ENCODE measurements around the gene PDGFC.

Gene PDGFC

DNA sequence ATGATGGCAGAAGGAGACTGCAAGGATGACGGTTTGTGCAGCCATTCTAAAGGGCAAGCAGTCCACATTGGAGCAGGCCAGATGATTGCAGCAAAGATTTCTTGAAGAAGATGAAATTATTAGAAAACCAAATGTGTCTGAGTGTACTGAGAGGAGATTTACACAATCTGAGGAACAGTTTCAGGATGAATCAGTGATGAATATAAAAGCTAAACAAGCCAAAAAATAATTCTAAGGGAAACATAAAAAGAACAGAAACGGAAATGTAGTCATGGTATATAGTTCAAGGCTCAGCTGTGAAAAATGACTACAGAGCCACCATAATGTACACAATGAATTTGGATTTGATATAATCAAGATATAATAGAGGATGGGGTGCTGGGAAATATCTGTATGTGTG is 168.5 kb downstream of the PDGFC start:
- Histone ChIP-seq H3K4me3 (ENCODE audit: extremely low read depth, insufficient read depth, low read length, poor library complexity, severe bottlenecking) (no peak overlapping the region), H3K27ac (ENCODE audit: low read depth, low read length, severe bottlenecking) (no peak overlapping the region), H3K9me3 (ENCODE audit: control insufficient read depth, low read length) (no peaks in the 10 kb centered on the region), H3K36me3 (ENCODE audit: control insufficient read depth, insufficient read depth, low read length) (no peaks in the 10 kb centered on the region), H3K4me1 (ENCODE audit: control insufficient read depth, insufficient read depth, low read length, poor library complexity, severe bottlenecking) (no peaks in the 10 kb centered on the region)
- WGBS, 2 experiments (ENCODE audit: insufficient coverage in 2 of 2): 66 to 83% methylated on average over 1 to 2 of the region's 2 CpGs

GRCh38 chr4:156800463-156800862 is 171.1 kb downstream of the PDGFC start:
- Histone ChIP-seq H3K4me1 (ENCODE audit: control insufficient read depth, insufficient read depth, low read length, poor library complexity, severe bottlenecking) (no peaks in the 10 kb centered on the region), H3K9me3 (ENCODE audit: control insufficient read depth, low read length) (no peaks in the 10 kb centered on the region), H3K4me3 (ENCODE audit: extremely low read depth, insufficient read depth, low read length, poor library complexity, severe bottlenecking) (no peak overlapping the region), H3K27ac (ENCODE audit: low read depth, low read length, severe bottlenecking) (no peak overlapping the region), H3K36me3 (ENCODE audit: control insufficient read depth, insufficient read depth, low read length) (no peaks in the 10 kb centered on the region)
- no CpG with 5 or more reads among the region's 1 CpG for WGBS, 2 experiments (ENCODE audit: insufficient coverage in 2 of 2)

DNA sequence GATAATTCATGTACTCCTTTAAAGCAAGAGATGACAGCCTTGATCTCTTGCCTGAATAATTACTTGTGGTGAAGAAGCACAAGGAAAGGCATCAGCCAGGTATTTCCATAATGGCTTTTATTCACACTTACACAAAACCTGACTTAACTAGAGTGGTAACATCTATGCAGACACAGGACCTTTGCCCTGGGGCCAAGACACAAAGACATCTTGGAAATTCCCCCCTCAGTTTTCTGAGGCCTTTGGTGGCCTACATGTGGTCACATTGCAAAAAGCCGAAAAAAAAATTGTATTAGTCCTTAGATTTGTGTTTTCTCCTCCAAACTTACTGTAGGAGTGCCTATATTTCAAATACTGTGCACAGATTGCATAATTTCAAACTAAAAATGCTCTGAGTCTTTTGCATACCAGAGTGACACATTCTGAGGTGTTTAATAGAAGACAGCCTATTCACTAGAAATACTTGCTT is 172.4 kb downstream of the PDGFC start:
- no CpG with 5 or more reads among the region's 1 CpG for WGBS, 2 experiments (ENCODE audit: insufficient coverage in 2 of 2)
- no peak overlapping the region for H3K4me3 ChIP-seq (ENCODE audit: extremely low read depth, insufficient read depth, low read length, poor library complexity, severe bottlenecking)
- H3K27ac ChIP-seq (ENCODE audit: low read depth, low read length, severe bottlenecking): no peak overlapping the region
- no peaks in the 10 kb centered on the region for H3K4me1 ChIP-seq (ENCODE audit: control insufficient read depth, insufficient read depth, low read length, poor library complexity, severe bottlenecking)
- no peaks in the 10 kb centered on the region for H3K36me3 ChIP-seq (ENCODE audit: control insufficient read depth, insufficient read depth, low read length)
- H3K9me3 ChIP-seq (ENCODE audit: control insufficient read depth, low read length): no peaks in the 10 kb centered on the region

DNA sequence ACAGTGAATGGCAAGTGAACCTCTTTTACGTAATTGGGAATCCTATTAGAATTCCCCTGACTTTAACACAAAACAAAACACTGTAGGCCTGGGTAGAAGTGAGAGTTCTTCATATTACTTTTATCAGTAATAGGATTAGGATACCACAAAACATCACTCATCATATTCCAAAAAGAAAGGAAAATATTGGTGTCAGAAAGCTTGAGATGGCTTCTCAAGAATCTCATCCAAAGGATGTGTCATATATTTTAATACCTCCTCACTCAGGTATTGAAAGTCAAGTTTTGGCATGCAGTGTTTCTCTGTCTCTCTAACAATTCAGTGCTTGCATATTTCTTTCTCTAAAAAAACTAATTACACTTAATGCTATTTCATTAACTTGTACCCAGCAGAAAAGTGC is 173.2 kb downstream of the PDGFC start:
- Histone ChIP-seq H3K4me1 (ENCODE audit: control insufficient read depth, insufficient read depth, low read length, poor library complexity, severe bottlenecking) (no peaks in the 10 kb centered on the region), H3K9me3 (ENCODE audit: control insufficient read depth, low read length) (no peaks in the 10 kb centered on the region), H3K36me3 (ENCODE audit: control insufficient read depth, insufficient read depth, low read length) (no peaks in the 10 kb centered on the region), H3K27ac (ENCODE audit: low read depth, low read length, severe bottlenecking) (no peak overlapping the region), H3K4me3 (ENCODE audit: extremely low read depth, insufficient read depth, low read length, poor library complexity, severe bottlenecking) (no peak overlapping the region)
- no CpG with 5 or more reads among the region's 1 CpG for WGBS, 2 experiments (ENCODE audit: insufficient coverage in 2 of 2)

GRCh38 chr4:156797206-156797605 is 174.4 kb downstream of the PDGFC start:
- no peak overlapping the region for H3K27ac ChIP-seq (ENCODE audit: low read depth, low read length, severe bottlenecking)
- H3K4me3 ChIP-seq (ENCODE audit: extremely low read depth, insufficient read depth, low read length, poor library complexity, severe bottlenecking): no peak overlapping the region
- H3K36me3 ChIP-seq (ENCODE audit: control insufficient read depth, insufficient read depth, low read length): no peaks in the 10 kb centered on the region
- no peaks in the 10 kb centered on the region for H3K4me1 ChIP-seq (ENCODE audit: control insufficient read depth, insufficient read depth, low read length, poor library complexity, severe bottlenecking)
- 100% methylated on average over 1 of the region's 5 CpGs; no CpG with 5 or more reads in 1 of the 2 experiments for WGBS, 2 experiments (ENCODE audit: insufficient coverage in 2 of 2)
- H3K9me3 ChIP-seq (ENCODE audit: control insufficient read depth, low read length): no peaks in the 10 kb centered on the region

DNA sequence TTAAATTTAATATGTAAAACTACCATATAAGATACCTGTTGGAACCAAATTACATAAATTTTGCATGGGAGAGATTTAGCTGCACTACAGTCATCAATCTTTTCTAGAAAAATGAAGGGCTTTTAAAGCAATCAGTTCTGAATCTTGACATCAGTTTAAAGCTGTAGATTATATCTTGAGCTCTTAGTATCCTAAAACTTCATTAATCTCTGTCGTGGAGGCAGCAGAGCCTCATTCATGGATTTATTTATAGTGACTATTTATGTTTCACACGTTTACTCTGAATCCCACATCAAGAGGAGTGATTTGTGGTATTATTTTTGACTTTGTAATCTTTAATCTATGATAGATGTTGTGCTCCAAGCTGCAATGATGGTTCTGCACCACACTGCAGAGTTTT is 175.9 kb downstream of the PDGFC start:
- Histone ChIP-seq H3K9me3 (ENCODE audit: control insufficient read depth, low read length) (no peaks in the 10 kb centered on the region), H3K4me3 (ENCODE audit: extremely low read depth, insufficient read depth, low read length, poor library complexity, severe bottlenecking) (no peak overlapping the region), H3K36me3 (ENCODE audit: control insufficient read depth, insufficient read depth, low read length) (no peaks in the 10 kb centered on the region), H3K27ac (ENCODE audit: low read depth, low read length, severe bottlenecking) (no peak overlapping the region), H3K4me1 (ENCODE audit: control insufficient read depth, insufficient read depth, low read length, poor library complexity, severe bottlenecking) (no peaks in the 10 kb centered on the region)
- WGBS, 2 experiments (ENCODE audit: insufficient coverage in 2 of 2): no CpG with 5 or more reads among the region's 2 CpGs

DNA sequence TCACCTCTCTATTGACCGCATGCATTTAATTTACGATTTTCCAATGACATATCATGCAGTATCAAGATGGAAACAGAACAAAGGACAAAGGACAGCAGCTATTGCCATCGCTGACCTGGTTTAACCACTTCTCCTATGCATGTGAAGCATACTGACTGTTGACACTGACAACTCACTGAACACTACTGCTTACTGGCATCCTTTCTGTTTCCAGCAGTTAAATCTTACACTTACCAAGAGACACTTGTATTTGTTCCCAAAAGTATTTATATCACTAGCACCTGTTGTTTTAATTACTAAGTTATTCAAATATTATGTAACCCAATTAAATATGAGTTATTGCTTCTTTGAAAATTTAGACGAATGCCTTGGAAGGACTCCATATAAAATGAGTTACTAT is 176.7 kb downstream of the PDGFC start:
- H3K4me1 ChIP-seq (ENCODE audit: control insufficient read depth, insufficient read depth, low read length, poor library complexity, severe bottlenecking): no peaks in the 10 kb centered on the region
- no peaks in the 10 kb centered on the region for H3K9me3 ChIP-seq (ENCODE audit: control insufficient read depth, low read length)
- H3K27ac ChIP-seq (ENCODE audit: low read depth, low read length, severe bottlenecking): no peak overlapping the region
- no peaks in the 10 kb centered on the region for H3K36me3 ChIP-seq (ENCODE audit: control insufficient read depth, insufficient read depth, low read length)
- WGBS, 2 experiments (ENCODE audit: insufficient coverage in 2 of 2): 82 to 88% methylated on average over 3 of the region's 4 CpGs
- no peak overlapping the region for H3K4me3 ChIP-seq (ENCODE audit: extremely low read depth, insufficient read depth, low read length, poor library complexity, severe bottlenecking)

DNA sequence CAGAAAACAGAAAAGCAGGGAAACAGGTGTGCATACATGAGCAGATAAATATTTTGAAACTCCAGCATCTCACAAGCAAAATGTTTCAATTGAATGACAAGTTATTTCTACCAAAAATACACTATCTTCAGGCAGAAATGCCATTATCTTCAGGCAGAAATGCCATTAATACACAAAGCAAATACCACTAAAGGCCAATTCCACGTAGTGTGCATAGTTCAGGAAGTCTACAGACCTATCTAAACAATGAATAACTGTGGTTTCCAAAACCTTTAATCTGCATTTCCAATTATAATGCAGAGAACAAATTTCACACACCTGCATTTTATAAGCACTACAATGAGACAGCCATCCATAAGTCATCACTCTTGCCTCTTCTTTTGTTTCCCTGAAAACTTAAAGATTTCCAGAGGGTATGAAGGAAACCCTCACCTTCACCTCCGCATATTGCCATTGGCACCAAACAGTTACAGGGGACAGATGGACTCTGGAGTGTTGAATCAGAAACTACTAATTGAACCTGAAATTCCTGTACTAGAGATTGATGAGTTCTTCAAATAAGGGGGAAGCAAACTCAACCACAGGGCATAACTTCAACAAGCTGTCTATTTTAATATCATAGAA is 179.0 kb downstream of the PDGFC start:
- WGBS, 2 experiments (ENCODE audit: insufficient coverage in 2 of 2): 80 to 92% methylated on average over 1 of the region's 2 CpGs
- no peaks in the 10 kb centered on the region for H3K9me3 ChIP-seq (ENCODE audit: control insufficient read depth, low read length)
- no peaks in the 10 kb centered on the region for H3K36me3 ChIP-seq (ENCODE audit: control insufficient read depth, insufficient read depth, low read length)
- H3K4me1 ChIP-seq (ENCODE audit: control insufficient read depth, insufficient read depth, low read length, poor library complexity, severe bottlenecking): no peaks in the 10 kb centered on the region
- H3K27ac ChIP-seq (ENCODE audit: low read depth, low read length, severe bottlenecking): no peak overlapping the region
- H3K4me3 ChIP-seq (ENCODE audit: extremely low read depth, insufficient read depth, low read length, poor library complexity, severe bottlenecking): no peak overlapping the region

- Histone ChIP-seq H3K27ac (ENCODE audit: low read depth, low read length, severe bottlenecking) (no peak overlapping the region), H3K9me3 (ENCODE audit: control insufficient read depth, low read length) (no peaks in the 10 kb centered on the region), H3K36me3 (ENCODE audit: control insufficient read depth, insufficient read depth, low read length) (no peaks in the 10 kb centered on the region), H3K4me1 (ENCODE audit: control insufficient read depth, insufficient read depth, low read length, poor library complexity, severe bottlenecking) (no peaks in the 10 kb centered on the region), H3K4me3 (ENCODE audit: extremely low read depth, insufficient read depth, low read length, poor library complexity, severe bottlenecking) (no peak overlapping the region)
- 82 to 88% methylated on average over 1 of the region's 1 CpG for WGBS, 2 experiments (ENCODE audit: insufficient coverage in 2 of 2)
These were observed 180.7 kb downstream of the PDGFC start for GRCh38 chr4:156790866-156791265.

DNA sequence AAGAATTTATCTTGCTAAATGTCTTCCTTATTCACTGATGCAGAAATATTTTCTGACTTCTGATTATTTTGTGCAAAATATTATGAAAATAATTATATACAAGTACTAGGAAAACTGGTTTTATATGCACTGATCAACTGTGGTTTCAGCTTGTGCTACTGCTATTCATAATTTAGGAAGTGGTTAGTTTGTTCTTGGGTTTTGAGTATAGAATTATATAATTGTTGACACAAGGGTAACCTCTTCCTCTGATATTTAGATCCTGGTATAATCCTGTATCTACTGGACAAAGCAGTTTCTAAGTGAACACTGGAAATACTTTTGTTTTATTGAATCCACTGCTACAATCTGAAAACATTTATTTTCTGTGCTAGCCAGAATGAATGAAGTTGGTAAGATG is 182.8 kb downstream of the PDGFC start:
- Histone ChIP-seq H3K27ac (ENCODE audit: low read depth, low read length, severe bottlenecking) (no peak overlapping the region), H3K9me3 (ENCODE audit: control insufficient read depth, low read length) (no peaks in the 10 kb centered on the region), H3K4me1 (ENCODE audit: control insufficient read depth, insufficient read depth, low read length, poor library complexity, severe bottlenecking) (no peaks in the 10 kb centered on the region), H3K36me3 (ENCODE audit: control insufficient read depth, insufficient read depth, low read length) (no peaks in the 10 kb centered on the region), H3K4me3 (ENCODE audit: extremely low read depth, insufficient read depth, low read length, poor library complexity, severe bottlenecking) (no peak overlapping the region)

DNA sequence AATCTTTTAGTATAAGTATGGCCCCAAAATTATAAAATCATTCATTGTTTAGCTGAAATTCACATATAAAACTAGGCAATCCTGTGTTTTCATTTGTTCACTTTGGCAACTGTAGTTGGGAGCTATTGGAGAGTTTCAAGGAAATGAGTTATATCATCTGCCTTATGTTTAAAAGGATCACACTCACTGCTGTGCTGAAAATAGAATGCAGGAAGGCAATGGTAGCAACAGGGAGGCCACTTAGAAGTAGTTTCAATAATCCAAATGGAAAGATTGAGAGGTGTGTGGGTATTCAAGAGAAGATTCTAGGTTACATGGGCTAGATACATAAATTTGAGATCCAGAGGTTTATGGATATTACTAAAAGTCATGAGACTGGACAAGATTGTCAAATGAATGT is 184.9 kb downstream of the PDGFC start:
- no peaks in the 10 kb centered on the region for H3K9me3 ChIP-seq (ENCODE audit: control insufficient read depth, low read length)
- no peaks in the 10 kb centered on the region for H3K36me3 ChIP-seq (ENCODE audit: control insufficient read depth, insufficient read depth, low read length)
- peaks cover 3% of the 10 kb centered on the region for H3K4me1 ChIP-seq (ENCODE audit: control insufficient read depth, insufficient read depth, low read length, poor library complexity, severe bottlenecking)
- H3K4me3 ChIP-seq (ENCODE audit: extremely low read depth, insufficient read depth, low read length, poor library complexity, severe bottlenecking): no peak overlapping the region
- no peak overlapping the region for H3K27ac ChIP-seq (ENCODE audit: low read depth, low read length, severe bottlenecking)
